Smooth muscle cell (in vitro differentiated cells): Measurements from ENCODE around the gene BCL2L1. TPM values are rescaled to one million over a fixed set of nuclear protein-coding genes. Genes with fewer than 3 reads are reported as not detected.

Source experiments
- DNase-seq: peaks from one replicate; lab custom pipeline; 2025; ENCODE audit not compliant: unreplicated experiment; lab: John Stamatoyannopoulos, UW
- H2AFZ ChIP-seq: fragments of 200-600 bp; sonication (generic); 2 replicates; pipeline ENCODE4 v1.6.0; 2016; ENCODE audit warnings: antibody characterized with exemption, low read depth, mild to moderate bottlenecking
- H3F3A ChIP-seq: fragments of 200-600 bp; sonication (generic); 2 replicates; pipeline ENCODE4 v1.6.0; 2017; ENCODE audit warnings: antibody characterized with exemption, low read depth
- H3K27ac ChIP-seq: fragments of 200-600 bp; sonication (generic); 2 replicates; pipeline ENCODE4 v1.5.1; 2016; ENCODE audit warnings: low read depth, mild to moderate bottlenecking
- H3K27me3 ChIP-seq: fragments of 200-600 bp; sonication (generic); 2 replicates; pipeline ENCODE4 v1.6.1; 2016; ENCODE audit warnings: low read depth, mild to moderate bottlenecking
- H3K36me3 ChIP-seq: fragments of 200-600 bp; sonication (generic); 2 replicates; pipeline ENCODE4 v1.5.1; 2016; ENCODE audit warnings: low read depth
- H3K4me1 ChIP-seq: fragments of 200-600 bp; sonication (generic); 2 replicates; pipeline ENCODE4 v1.5.1; 2016; ENCODE audit warnings: low read depth
- H3K4me2 ChIP-seq: fragments of 200-600 bp; sonication (generic); 2 replicates; pipeline ENCODE4 v1.6.0; 2016; ENCODE audit warnings: mild to moderate bottlenecking
- H3K4me3 ChIP-seq: fragments of 200-600 bp; sonication (generic); 2 replicates; pipeline ENCODE4 v1.5.1; 2016; ENCODE audit warnings: mild to moderate bottlenecking
- H3K79me2 ChIP-seq: fragments of 200-600 bp; sonication (generic); 2 replicates; pipeline ENCODE4 v1.6.0; 2016; ENCODE audit warnings: low read depth, mild to moderate bottlenecking
- H3K9ac ChIP-seq: fragments of 200-600 bp; sonication (generic); 2 replicates; pipeline ENCODE4 v1.6.0; 2016; ENCODE audit warnings: low read depth
- H3K9me3 ChIP-seq: fragments of 200-600 bp; sonication (generic); replicated peaks from 2 replicates; pipeline ENCODE4 v1.5.1; 2016; ENCODE audit warnings: low read depth
- H4K20me1 ChIP-seq: fragments of 200-600 bp; sonication (generic); 2 replicates; pipeline ENCODE4 v1.6.0; 2016; ENCODE audit warnings: low read depth
- WGBS: methylation state at CpG from one replicate; pipeline ENCODE4 v1.1.7; 2016; ENCODE audit warnings: low lambda C conversion rate; 5-methylcytosine and 5-hydroxymethylcytosine counted together
- polyA plus RNA-seq: library from polyadenylated mRNA; unstranded; fragments of >200 nt; fragmentation: Nextera tagmentation; extraction: Ambion mirVana; gene quantifications from 2 replicates; pipeline ENCODE4 v1.2.1, GENCODE V29; 2016
- total RNA-seq: library from RNA; depleted of rRNA; stranded (reverse); fragments of >200 nt; gene quantifications from 2 replicates; pipeline ENCODE4 v1.2.3, GENCODE V29; 2014
- TF ChIP-seq, protein P1 (sequence below): fragments of 200-600 bp; sonication (generic); IDR thresholded peaks from 2 replicates; pipeline ENCODE4 v1.5.1; 2017; ENCODE audit warnings: borderline replicate concordance, mild to moderate bottlenecking, antibody characterized with exemption; ENCODE audit not compliant: insufficient read depth, poor library complexity, severe bottlenecking

Gene BCL2L1
- total and polyA plus RNA-seq, 2 experiments from 2014 or later: 24.8 to 47.0 TPM

GRCh38 chr20:31699801-31700728 is 22.6 kb downstream of the BCL2L1 start:
- H3K36me3 ChIP-seq: no peaks in the 10 kb centered on the region
- no peaks in the 10 kb centered on the region for H4K20me1 ChIP-seq
- whole genome bisulfite sequencing: 98% methylated on average over 7 of the region's 7 CpGs
- no peak for DNase-seq
- H3K4me2 ChIP-seq: peak overlapping the region; percentile 48
- H3F3A ChIP-seq: peaks cover 16% of the 10 kb centered on the region
- no peaks in the 10 kb centered on the region for H3K27me3 ChIP-seq
- no peaks in the 10 kb centered on the region for H3K9me3 ChIP-seq
- peaks cover 47% of the 10 kb centered on the region for H3K79me2 ChIP-seq
- H3K9ac ChIP-seq: peak overlapping the region; percentile 82
- peaks cover 4% of the 10 kb centered on the region for H3K4me1 ChIP-seq
- TF ChIP-seq, protein P1, sequence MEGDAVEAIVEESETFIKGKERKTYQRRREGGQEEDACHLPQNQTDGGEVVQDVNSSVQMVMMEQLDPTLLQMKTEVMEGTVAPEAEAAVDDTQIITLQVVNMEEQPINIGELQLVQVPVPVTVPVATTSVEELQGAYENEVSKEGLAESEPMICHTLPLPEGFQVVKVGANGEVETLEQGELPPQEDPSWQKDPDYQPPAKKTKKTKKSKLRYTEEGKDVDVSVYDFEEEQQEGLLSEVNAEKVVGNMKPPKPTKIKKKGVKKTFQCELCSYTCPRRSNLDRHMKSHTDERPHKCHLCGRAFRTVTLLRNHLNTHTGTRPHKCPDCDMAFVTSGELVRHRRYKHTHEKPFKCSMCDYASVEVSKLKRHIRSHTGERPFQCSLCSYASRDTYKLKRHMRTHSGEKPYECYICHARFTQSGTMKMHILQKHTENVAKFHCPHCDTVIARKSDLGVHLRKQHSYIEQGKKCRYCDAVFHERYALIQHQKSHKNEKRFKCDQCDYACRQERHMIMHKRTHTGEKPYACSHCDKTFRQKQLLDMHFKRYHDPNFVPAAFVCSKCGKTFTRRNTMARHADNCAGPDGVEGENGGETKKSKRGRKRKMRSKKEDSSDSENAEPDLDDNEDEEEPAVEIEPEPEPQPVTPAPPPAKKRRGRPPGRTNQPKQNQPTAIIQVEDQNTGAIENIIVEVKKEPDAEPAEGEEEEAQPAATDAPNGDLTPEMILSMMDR: no peak
- H3K27ac ChIP-seq: peak overlapping the region; percentile 96
- no peak overlapping the region for H3K4me3 ChIP-seq
- no peak overlapping the region for H2AFZ ChIP-seq

GRCh38 chr20:31698803-31699718 is 23.6 kb downstream of the BCL2L1 start:
- H4K20me1 ChIP-seq: no peaks in the 10 kb centered on the region
- peak overlapping the region; percentile 58 for H3K4me2 ChIP-seq
- no peaks in the 10 kb centered on the region for H3K9me3 ChIP-seq
- H3K4me1 ChIP-seq: peaks cover 7% of the 10 kb centered on the region
- H3K27me3 ChIP-seq: no peaks in the 10 kb centered on the region
- H3K79me2 ChIP-seq: peaks cover 55% of the 10 kb centered on the region
- no peaks in the 10 kb centered on the region for H3K36me3 ChIP-seq
- H3F3A ChIP-seq: peaks cover 16% of the 10 kb centered on the region
- peak overlapping the region; percentile 82 for H3K9ac ChIP-seq
- DNase-seq: no peak
- TF ChIP-seq, protein P1: no peak
- H3K4me3 ChIP-seq: no peak overlapping the region
- H3K27ac ChIP-seq: peak overlapping the region; percentile 96
- no peak overlapping the region for H2AFZ ChIP-seq
- WGBS: 56% methylated on average over 6 of the region's 6 CpGs

- Histone ChIP-seq H3K4me3 (no peak overlapping the region), H3K4me1 (peaks cover 12% of the 10 kb centered on the region), H3K4me2 (peak overlapping the region; percentile 58), H3K27ac (peak overlapping the region; percentile 96), H3K27me3 (no peaks in the 10 kb centered on the region), H3K9ac (peak overlapping the region; percentile 68), H3K79me2 (peaks cover 62% of the 10 kb centered on the region), H2AFZ (no peak overlapping the region), H3K36me3 (no peaks in the 10 kb centered on the region), H3F3A (peaks cover 16% of the 10 kb centered on the region), H4K20me1 (peaks cover 4% of the 10 kb centered on the region), H3K9me3 (no peaks in the 10 kb centered on the region)
- no peak for DNase-seq
- TF ChIP-seq, protein P1: no peak
- 97% methylated on average over 8 of the region's 8 CpGs for WGBS
Observed at GRCh38 chr20:31698243-31698802, 24.3 kb downstream of the BCL2L1 start.
